GM12874 (cell line): ENCODE measurements around the gene SRSF9.

ENCODE experiments used
- TF ChIP-seq, protein P1 (sequence below): IDR thresholded peaks from 2 replicates; pipeline ENCODE4 v1.5.1; 2011; ENCODE audit warnings: low read depth, mild to moderate bottlenecking, control low read depth, low read length, moderate library complexity; ENCODE audit not compliant: insufficient read depth

SRSF9 gene

DNA sequence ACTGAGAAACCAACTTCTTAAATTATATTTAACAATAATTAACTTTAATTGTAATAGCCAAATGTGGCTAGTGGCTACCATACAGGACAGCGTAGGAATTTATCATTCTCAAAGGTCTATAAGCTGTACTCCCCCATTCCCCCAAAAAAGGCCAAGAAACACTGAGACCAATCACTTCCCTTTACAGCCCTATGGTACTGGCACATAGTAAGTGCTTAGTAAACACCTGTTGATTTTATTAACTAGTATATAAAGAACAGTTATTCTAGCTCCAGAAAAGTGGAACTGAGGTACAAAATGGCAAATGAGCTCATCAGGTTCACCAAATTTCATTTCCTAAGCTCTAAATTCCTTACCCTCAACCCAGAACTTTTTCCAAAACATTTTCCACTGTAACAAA is 6.1 kb upstream of the SRSF9 start:
- TF ChIP-seq, protein P1, sequence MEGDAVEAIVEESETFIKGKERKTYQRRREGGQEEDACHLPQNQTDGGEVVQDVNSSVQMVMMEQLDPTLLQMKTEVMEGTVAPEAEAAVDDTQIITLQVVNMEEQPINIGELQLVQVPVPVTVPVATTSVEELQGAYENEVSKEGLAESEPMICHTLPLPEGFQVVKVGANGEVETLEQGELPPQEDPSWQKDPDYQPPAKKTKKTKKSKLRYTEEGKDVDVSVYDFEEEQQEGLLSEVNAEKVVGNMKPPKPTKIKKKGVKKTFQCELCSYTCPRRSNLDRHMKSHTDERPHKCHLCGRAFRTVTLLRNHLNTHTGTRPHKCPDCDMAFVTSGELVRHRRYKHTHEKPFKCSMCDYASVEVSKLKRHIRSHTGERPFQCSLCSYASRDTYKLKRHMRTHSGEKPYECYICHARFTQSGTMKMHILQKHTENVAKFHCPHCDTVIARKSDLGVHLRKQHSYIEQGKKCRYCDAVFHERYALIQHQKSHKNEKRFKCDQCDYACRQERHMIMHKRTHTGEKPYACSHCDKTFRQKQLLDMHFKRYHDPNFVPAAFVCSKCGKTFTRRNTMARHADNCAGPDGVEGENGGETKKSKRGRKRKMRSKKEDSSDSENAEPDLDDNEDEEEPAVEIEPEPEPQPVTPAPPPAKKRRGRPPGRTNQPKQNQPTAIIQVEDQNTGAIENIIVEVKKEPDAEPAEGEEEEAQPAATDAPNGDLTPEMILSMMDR = no peak

DNA sequence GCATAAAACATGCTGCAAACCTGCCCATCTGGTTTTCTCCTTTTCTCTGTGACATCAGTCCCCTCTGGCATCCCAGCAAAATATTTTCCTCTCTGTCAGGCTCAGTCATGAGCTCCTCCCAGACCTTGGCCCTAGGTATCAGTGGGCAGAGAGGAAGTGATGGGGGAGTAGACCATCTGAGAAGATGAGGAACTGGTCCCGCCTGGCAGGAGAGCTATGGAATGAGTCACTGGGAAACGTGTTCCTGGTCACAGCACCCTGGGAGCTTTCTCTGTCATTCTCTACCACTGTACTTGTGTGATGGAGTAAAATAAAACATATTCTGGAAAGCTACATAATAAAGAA is 5.0 kb upstream of the SRSF9 start:
- TF ChIP-seq, protein P1 = no peak

GRCh38 chr12:120473807-120474615 is 4.5 kb upstream of the SRSF9 start:
- TF ChIP-seq, protein P1 = no peak

GRCh38 chr12:120472521-120472920 is 3.0 kb upstream of the SRSF9 start:
- TF ChIP-seq, protein P1 = no peak

DNA sequence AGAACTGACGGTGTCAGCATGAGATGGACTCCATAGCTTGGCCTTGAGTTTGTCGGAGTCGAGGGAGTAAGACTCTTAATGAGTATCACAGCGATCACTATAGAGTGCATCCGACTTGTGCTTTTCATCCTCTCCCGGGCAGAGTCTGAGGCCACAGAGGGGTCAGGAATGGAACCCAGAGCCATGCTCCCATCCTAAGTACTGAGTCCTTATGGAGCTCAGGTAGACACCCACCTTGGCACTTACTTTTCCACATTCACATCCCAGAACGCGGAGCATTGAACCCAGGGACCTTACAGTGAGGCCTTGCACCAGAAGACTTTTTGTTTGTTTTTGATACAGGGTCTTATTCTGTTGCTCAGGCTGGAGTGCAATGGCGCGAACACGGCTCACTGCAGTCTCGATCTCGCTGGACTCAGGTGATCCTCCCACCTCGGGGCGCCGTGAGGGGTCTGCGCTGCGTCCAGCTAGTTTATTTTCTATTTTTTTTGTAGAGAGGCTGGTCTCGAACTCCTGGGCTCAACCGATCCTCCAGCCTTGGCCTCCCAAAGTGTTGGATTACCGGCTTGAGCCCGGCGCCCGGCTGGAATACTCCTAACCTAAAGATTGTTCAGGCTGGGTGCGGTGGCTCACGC is 719 bp upstream of the SRSF9 start:
- TF ChIP-seq, protein P1 = no peak

GRCh38 chr12:120468821-120469449 is 613 bp downstream of the SRSF9 start:
- TF ChIP-seq, protein P1 = no peak

- TF ChIP-seq, protein P1 = no peak
Observed at GRCh38 chr12:120468325-120468820, 1.2 kb downstream of the SRSF9 start.
